DOHH2 (cell line): ENCODE data around the gene PRDM7.

Experiments
- CTCF ChIP-seq: fragments of 200-600 bp; sonication (generic); IDR thresholded peaks from one replicate; pipeline ENCODE4 v1.5.1; 2014; ENCODE audit warnings: antibody characterized with exemption, mild to moderate bottlenecking, low read depth, low read length; ENCODE audit not compliant: poor library complexity, severe bottlenecking
- EZH2phosphoT487 ChIP-seq: fragments of 200-600 bp; sonication (generic); IDR thresholded peaks from 2 replicates; pipeline ENCODE4 v1.6.1; 2017; ENCODE audit warnings: borderline replicate concordance, mild to moderate bottlenecking, antibody characterized with exemption, low read length, moderate library complexity, mixed read lengths

- TF ChIP-seq CTCF (peak; percentile 36), EZH2phosphoT487 (no peak)
These were observed 57.4 kb downstream of the PRDM7 start for GRCh38 chr16:90019543-90020259.
